Keratinocyte (primary cell): ENCODE data around the gene NOP9. TPM values are rescaled to one million over a fixed set of nuclear protein-coding genes. Genes with fewer than 3 reads are reported as not detected.
A peak's percentile ranks its signal among the peaks of the same experiment; 100 is the strongest.

Experiments used
- DNase-seq: peaks from one replicate; pipeline ENCODE4 v3.0.0-alpha.2; 2011; ENCODE audit warnings: low read depth, missing footprints, low spot score
- FAIRE-seq: peaks from 2 replicates; lab custom pipeline; 2011; peaks lifted over from hg19 to GRCh38; lab: Jason Lieb, UNC
- H2AFZ ChIP-seq: 2 replicates; pipeline ENCODE4 v1.6.0; 2012; ENCODE audit warnings: low read length, control low read depth, inconsistent platforms; ENCODE audit not compliant: control insufficient read depth
- H3K27ac ChIP-seq: 2 replicates; pipeline ENCODE4 v1.5.1; 2011; ENCODE audit warnings: low read length; ENCODE audit not compliant: control insufficient read depth, insufficient read depth
- H3K27me3 ChIP-seq: 3 replicates; pipeline ENCODE4 v1.6.0; 2011; ENCODE audit warnings: low read length; ENCODE audit not compliant: control insufficient read depth, insufficient read depth; ENCODE audit errors: extremely low read depth
- H3K36me3 ChIP-seq, 2 experiments: 2 replicates in 1 of 2; 3 replicates in 1 of 2; pipeline ENCODE4 v1.5.1; 2011; ENCODE audit warnings: low read length in 2 of 2, mild to moderate bottlenecking in 1 of 2; ENCODE audit not compliant: control insufficient read depth in 2 of 2, insufficient read depth in 2 of 2; ENCODE audit errors: extremely low read depth in 1 of 2
- H3K4me1 ChIP-seq: 3 replicates; pipeline ENCODE4 v1.5.1; 2011; ENCODE audit warnings: low read length; ENCODE audit not compliant: control insufficient read depth, insufficient read depth; ENCODE audit errors: extremely low read depth
- H3K4me2 ChIP-seq: 3 replicates; pipeline ENCODE4 v1.6.0; 2011; ENCODE audit warnings: low read depth, low read length; ENCODE audit not compliant: control insufficient read depth, insufficient read depth; ENCODE audit errors: extremely low read depth
- H3K4me3 ChIP-seq, 3 experiments: fragments of 200-600 bp in 1 of 3; sonication (generic) in 1 of 3; 2 replicates in 2 of 3; 3 replicates in 1 of 3; pipeline ENCODE4 v1.5.1; 2011 to 2016; ENCODE audit warnings: low read length in 3 of 3, mild to moderate bottlenecking in 3 of 3, control low read depth in 2 of 3, inconsistent platforms in 1 of 3, low read depth in 1 of 3, mixed read lengths in 1 of 3, mixed run types in 1 of 3, moderate library complexity in 1 of 3; ENCODE audit not compliant: control insufficient read depth in 2 of 3, insufficient read depth in 2 of 3; ENCODE audit errors: extremely low read depth in 1 of 3
- H3K79me2 ChIP-seq: 2 replicates; pipeline ENCODE4 v1.6.0; 2012; ENCODE audit warnings: low read length; ENCODE audit not compliant: control insufficient read depth, insufficient read depth
- H3K9ac ChIP-seq: 3 replicates; pipeline ENCODE4 v1.6.0; 2011; ENCODE audit warnings: low read length; ENCODE audit not compliant: control insufficient read depth, insufficient read depth; ENCODE audit errors: extremely low read depth
- H3K9me1 ChIP-seq: 3 replicates; pipeline ENCODE4 v1.6.0; 2011; ENCODE audit warnings: low read length; ENCODE audit not compliant: control insufficient read depth, insufficient read depth; ENCODE audit errors: extremely low read depth
- H3K9me3 ChIP-seq: 2 replicates; pipeline ENCODE4 v1.5.1; 2012; ENCODE audit warnings: low read depth, low read length; ENCODE audit not compliant: control insufficient read depth
- H4K20me1 ChIP-seq: 3 replicates; pipeline ENCODE4 v1.6.0; 2011; ENCODE audit warnings: low read length; ENCODE audit not compliant: control insufficient read depth, insufficient read depth; ENCODE audit errors: extremely low read depth
- EZH2 ChIP-seq: IDR thresholded peaks from one replicate; pipeline ENCODE4 v1.6.1; 2012; ENCODE audit warnings: inconsistent platforms, mild to moderate bottlenecking, low read length, moderate library complexity
- dilution Hi-C: fragments of 300-500 bp; cut with MboI; formaldehyde crosslinking; loops from one replicate; pipeline ENCODE4 v1.7.0; 2020; ENCODE audit warnings: low sequenced_read_pairs; ENCODE audit not compliant: extremely low pct_ligation_motif_present
- polyA plus RNA-seq, 5 experiments: library from polyadenylated mRNA; depleted of rRNA in 3 of 5; stranded (reverse) in 3 of 5; stranded (forward) in 1 of 5; unstranded in 1 of 5; fragments of >200 nt; gene quantifications; 1 replicate in 1 of 5; 2 replicates in 3 of 5; 3 replicates in 1 of 5; pipeline versions ENCODE4 v1.2.1 to v1.2.3, GENCODE V29; 2011 to 2012; ENCODE audit warnings: missing spikeins in 2 of 5, low read depth in 1 of 5, low replicate concordance in 1 of 5
- TF ChIP-seq, protein P1 (sequence below), 3 experiments: IDR thresholded peaks in 1 of 3; conservative IDR thresholded peaks in 1 of 3; optimal IDR thresholded peaks in 1 of 3; 2 replicates in 2 of 3; 3 replicates in 1 of 3; pipeline versions ENCODE3 to v1.5.1; 2011; ENCODE audit warnings: low read length in 3 of 3, mild to moderate bottlenecking in 3 of 3, moderate library complexity in 2 of 3, control low read depth in 1 of 3, inconsistent platforms in 1 of 3; ENCODE audit not compliant: insufficient read depth in 2 of 3; ENCODE audit errors: extremely low read depth in 1 of 3

NOP9 gene
- polyA plus RNA-seq, 1 donor (not counting 4 experiments of a cell fraction or from before 2014, with no cell fraction given) = 19.9 TPM

DNA sequence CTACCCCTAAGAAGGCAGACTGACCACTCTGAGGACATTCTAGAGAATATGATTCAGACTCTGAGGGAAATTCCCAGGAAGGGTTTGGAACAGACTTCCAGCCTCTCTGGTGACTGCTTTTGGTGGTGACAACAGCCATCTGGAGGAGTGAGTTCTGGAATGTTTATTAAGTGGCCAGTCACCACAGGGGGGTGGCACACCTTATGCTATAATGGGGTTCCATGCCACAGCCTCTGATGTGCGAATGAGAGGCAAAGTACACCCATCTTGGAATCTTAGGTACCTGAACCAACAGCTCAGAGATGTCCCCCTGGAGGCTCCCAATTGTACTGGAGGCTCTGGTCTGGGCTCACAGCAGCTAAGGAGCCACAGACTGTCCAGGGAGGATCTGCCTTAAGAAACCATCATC lies 47.8 kb upstream of the NOP9 start:
- DNase-seq = no peak
- peaks cover 18 to 29% of the 10 kb centered on the region in 2 experiments for H3K36me3 ChIP-seq
- no peak overlapping the region for H3K27ac ChIP-seq
- FAIRE-seq = no peak
- H3K27me3 ChIP-seq = no peaks in the 10 kb centered on the region
- no peaks in the 10 kb centered on the region for H4K20me1 ChIP-seq
- no peak overlapping the region for H3K9ac ChIP-seq
- no peaks in the 10 kb centered on the region for H3K9me1 ChIP-seq
- no peaks in the 10 kb centered on the region for H3K79me2 ChIP-seq
- no peaks in the 10 kb centered on the region for H3K4me1 ChIP-seq
- no peak for TF ChIP-seq EZH2
- TF ChIP-seq, protein P1, sequence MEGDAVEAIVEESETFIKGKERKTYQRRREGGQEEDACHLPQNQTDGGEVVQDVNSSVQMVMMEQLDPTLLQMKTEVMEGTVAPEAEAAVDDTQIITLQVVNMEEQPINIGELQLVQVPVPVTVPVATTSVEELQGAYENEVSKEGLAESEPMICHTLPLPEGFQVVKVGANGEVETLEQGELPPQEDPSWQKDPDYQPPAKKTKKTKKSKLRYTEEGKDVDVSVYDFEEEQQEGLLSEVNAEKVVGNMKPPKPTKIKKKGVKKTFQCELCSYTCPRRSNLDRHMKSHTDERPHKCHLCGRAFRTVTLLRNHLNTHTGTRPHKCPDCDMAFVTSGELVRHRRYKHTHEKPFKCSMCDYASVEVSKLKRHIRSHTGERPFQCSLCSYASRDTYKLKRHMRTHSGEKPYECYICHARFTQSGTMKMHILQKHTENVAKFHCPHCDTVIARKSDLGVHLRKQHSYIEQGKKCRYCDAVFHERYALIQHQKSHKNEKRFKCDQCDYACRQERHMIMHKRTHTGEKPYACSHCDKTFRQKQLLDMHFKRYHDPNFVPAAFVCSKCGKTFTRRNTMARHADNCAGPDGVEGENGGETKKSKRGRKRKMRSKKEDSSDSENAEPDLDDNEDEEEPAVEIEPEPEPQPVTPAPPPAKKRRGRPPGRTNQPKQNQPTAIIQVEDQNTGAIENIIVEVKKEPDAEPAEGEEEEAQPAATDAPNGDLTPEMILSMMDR (optimal IDR thresholded peaks at IDR 0.05 in 1 of 3, IDR thresholded peaks at IDR 0.05 in 1 of 3, conservative IDR thresholded peaks at IDR 0.05 in 1 of 3; ENCODE audit: extremely low read depth in 1 of 3, insufficient read depth in 2 of 3, low read length in 3 of 3) = peak in 1 of 3 experiments; percentile 2
- dilution Hi-C loops = no loop called here
- H3K4me2 ChIP-seq = no peak overlapping the region
- H3K9me3 ChIP-seq = no peaks in the 10 kb centered on the region
- H2AFZ ChIP-seq = no peak overlapping the region
- H3K4me3 ChIP-seq = no peak overlapping the region

DNA sequence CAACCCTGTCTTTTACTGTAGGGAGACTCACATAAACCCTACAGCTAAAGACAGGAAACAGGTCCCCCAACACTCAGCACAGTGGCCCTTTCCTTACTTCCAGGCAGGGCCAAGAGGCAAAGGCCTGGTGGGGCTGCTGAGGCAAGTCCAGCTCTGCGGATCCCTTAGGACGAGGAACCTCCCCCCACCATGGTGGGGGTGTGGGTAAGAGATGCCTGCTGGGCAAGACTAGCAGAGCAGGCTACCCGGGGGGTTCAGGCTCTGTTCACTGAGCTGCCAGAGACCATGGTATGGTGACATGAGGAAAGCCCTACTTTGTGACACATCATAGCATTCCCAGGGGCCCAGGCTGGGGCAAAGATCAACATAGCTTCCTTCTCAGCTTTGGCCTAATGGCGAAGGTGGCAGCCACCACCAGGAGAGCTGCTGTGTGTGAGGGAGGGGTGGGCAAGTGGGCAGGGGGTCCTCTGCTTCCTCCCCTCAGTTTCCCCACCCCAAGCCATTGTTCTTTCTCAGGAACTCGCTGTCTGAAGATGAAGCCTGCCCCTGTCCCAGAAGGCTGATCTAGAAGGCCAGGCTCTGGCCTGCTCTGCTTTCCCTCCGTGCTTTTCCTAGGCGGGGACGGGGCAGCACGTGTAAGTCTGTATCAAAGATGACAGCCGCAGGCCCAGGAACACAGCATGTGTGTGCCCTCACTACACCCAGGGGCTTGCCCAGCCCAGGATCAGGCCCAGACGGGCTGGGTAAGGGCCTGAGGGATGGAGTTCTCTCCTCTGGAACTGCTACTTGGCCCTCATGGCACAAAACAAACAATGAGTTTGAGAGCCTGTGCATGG lies 47.1 kb upstream of the NOP9 start:
- Histone ChIP-seq H3K27me3 (no peaks in the 10 kb centered on the region), H2AFZ (no peak overlapping the region), H3K27ac (no peak overlapping the region), H3K79me2 (no peaks in the 10 kb centered on the region), H3K9ac (no peak overlapping the region), H3K9me1 (no peaks in the 10 kb centered on the region), H3K4me3 (no peak overlapping the region), H3K36me3 (peaks cover 18 to 29% of the 10 kb centered on the region in 2 experiments), H4K20me1 (no peaks in the 10 kb centered on the region), H3K4me1 (no peaks in the 10 kb centered on the region), H3K9me3 (no peaks in the 10 kb centered on the region), H3K4me2 (no peak overlapping the region)
- TF ChIP-seq, protein P1 (optimal IDR thresholded peaks at IDR 0.05 in 1 of 3, IDR thresholded peaks at IDR 0.05 in 1 of 3, conservative IDR thresholded peaks at IDR 0.05 in 1 of 3; ENCODE audit: extremely low read depth in 1 of 3, insufficient read depth in 2 of 3, low read length in 3 of 3) = no peak
- no peak for TF ChIP-seq EZH2
- dilution Hi-C loops = no loop called here
- FAIRE-seq (no peak), DNase-seq (no peak)
